SU-DHL-6 (cell line): ENCODE measurements around the gene SOS1.

Experiments
- H2AFZ ChIP-seq: fragments of 200-600 bp; sonication (generic); 2 replicates; pipeline ENCODE4 v1.6.1; 2014; ENCODE audit warnings: low read depth, mild to moderate bottlenecking, moderate library complexity, mixed read lengths, antibody characterized with exemption, low read length; ENCODE audit not compliant: severe bottlenecking
- H3F3A ChIP-seq: fragments of 200-600 bp; shearing (Covaris generic); 2 replicates; pipeline ENCODE4 v1.6.0; 2016; ENCODE audit warnings: antibody characterized with exemption, mild to moderate bottlenecking; ENCODE audit not compliant: insufficient read depth
- H3K27ac ChIP-seq: fragments of 200-600 bp; sonication (generic); 2 replicates; pipeline ENCODE4 v1.5.1; 2016; ENCODE audit warnings: low read depth, mild to moderate bottlenecking, low read length, moderate library complexity, mixed read lengths
- H3K27me3 ChIP-seq: fragments of 200-600 bp; sonication (generic), shearing (Covaris generic); 2 replicates; pipeline ENCODE4 v1.6.0; 2014; ENCODE audit warnings: mild to moderate bottlenecking, low read length
- H3K36me3 ChIP-seq: fragments of 200-600 bp; sonication (generic); 2 replicates; pipeline ENCODE4 v1.6.1; 2014; ENCODE audit warnings: mild to moderate bottlenecking, low read length, mixed read lengths
- H3K4me2 ChIP-seq: fragments of 300-600, 200-600 bp; shearing (Covaris generic), sonication (generic); 2 replicates; pipeline ENCODE4 v1.6.0; 2014; ENCODE audit warnings: low read length, low read depth, mild to moderate bottlenecking; ENCODE audit not compliant: poor library complexity, severe bottlenecking
- H3K4me3 ChIP-seq: fragments of 200-600 bp; sonication (generic); 2 replicates; pipeline ENCODE4 v1.5.1; 2014; ENCODE audit warnings: antibody characterized with exemption, low read length, mild to moderate bottlenecking, mixed read lengths; ENCODE audit not compliant: insufficient read depth, poor library complexity, severe bottlenecking
- H3K79me2 ChIP-seq: fragments of 200-600 bp; sonication (generic); 2 replicates; pipeline ENCODE4 v1.6.1; 2014; ENCODE audit warnings: mild to moderate bottlenecking, low read length, moderate library complexity; ENCODE audit not compliant: insufficient read depth
- H3K9ac ChIP-seq: fragments of 200-600 bp; sonication (generic); 2 replicates; pipeline ENCODE4 v1.7.0; 2014; ENCODE audit warnings: mild to moderate bottlenecking, low read length
- H3K9me2 ChIP-seq: fragments of 200-600 bp; sonication (generic); replicated peaks from 2 replicates; pipeline ENCODE4 v1.6.1; 2014; ENCODE audit warnings: low read length; ENCODE audit not compliant: insufficient read depth
- H3K9me3 ChIP-seq: fragments of 200-600 bp; sonication (generic); 2 replicates; pipeline ENCODE4 v1.6.1; 2014; ENCODE audit warnings: low read length, mixed read lengths; ENCODE audit not compliant: insufficient read depth
- H4K20me1 ChIP-seq: fragments of 200-600 bp; sonication (generic); 2 replicates; pipeline ENCODE4 v1.6.1; 2014; ENCODE audit warnings: low read depth, mild to moderate bottlenecking, antibody characterized with exemption, low read length, moderate library complexity, mixed read lengths
- EZH2phosphoT487 ChIP-seq: fragments of 200-600 bp; sonication (generic), shearing (Covaris generic); conservative IDR thresholded peaks from 2 replicates; pipeline ENCODE4 v1.6.1; 2018; ENCODE audit warnings: mild to moderate bottlenecking, antibody characterized with exemption, low read length, moderate library complexity, mixed read lengths
- TF ChIP-seq, protein P1 (sequence below): fragments of 200-600 bp; sonication (generic); IDR thresholded peaks from one replicate; pipeline ENCODE4 v1.5.1; 2017; ENCODE audit warnings: antibody characterized with exemption, mild to moderate bottlenecking, low read length, moderate library complexity; ENCODE audit not compliant: insufficient read depth, poor library complexity, severe bottlenecking

SOS1 gene

GRCh38 chr2:38981670-38982357 lies 139.0 kb downstream of the SOS1 start:
- Histone ChIP-seq H3K9me2 (no peaks in the 10 kb centered on the region), H3K4me3 (no peak overlapping the region), H3K79me2 (no peaks in the 10 kb centered on the region), H3K9ac (no peak overlapping the region), H3F3A (no peaks in the 10 kb centered on the region), H3K9me3 (no peaks in the 10 kb centered on the region), H3K27me3 (no peaks in the 10 kb centered on the region), H2AFZ (no peak overlapping the region), H3K27ac (no peak overlapping the region), H3K36me3 (peaks cover 8% of the 10 kb centered on the region; the same call in 1 of the 2 replicates), H3K4me2 (no peak overlapping the region), H4K20me1 (no peaks in the 10 kb centered on the region)
- TF ChIP-seq, protein P1, sequence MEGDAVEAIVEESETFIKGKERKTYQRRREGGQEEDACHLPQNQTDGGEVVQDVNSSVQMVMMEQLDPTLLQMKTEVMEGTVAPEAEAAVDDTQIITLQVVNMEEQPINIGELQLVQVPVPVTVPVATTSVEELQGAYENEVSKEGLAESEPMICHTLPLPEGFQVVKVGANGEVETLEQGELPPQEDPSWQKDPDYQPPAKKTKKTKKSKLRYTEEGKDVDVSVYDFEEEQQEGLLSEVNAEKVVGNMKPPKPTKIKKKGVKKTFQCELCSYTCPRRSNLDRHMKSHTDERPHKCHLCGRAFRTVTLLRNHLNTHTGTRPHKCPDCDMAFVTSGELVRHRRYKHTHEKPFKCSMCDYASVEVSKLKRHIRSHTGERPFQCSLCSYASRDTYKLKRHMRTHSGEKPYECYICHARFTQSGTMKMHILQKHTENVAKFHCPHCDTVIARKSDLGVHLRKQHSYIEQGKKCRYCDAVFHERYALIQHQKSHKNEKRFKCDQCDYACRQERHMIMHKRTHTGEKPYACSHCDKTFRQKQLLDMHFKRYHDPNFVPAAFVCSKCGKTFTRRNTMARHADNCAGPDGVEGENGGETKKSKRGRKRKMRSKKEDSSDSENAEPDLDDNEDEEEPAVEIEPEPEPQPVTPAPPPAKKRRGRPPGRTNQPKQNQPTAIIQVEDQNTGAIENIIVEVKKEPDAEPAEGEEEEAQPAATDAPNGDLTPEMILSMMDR = no peak
- no peak for TF ChIP-seq EZH2phosphoT487

- H3K9ac ChIP-seq = no peak overlapping the region
- H4K20me1 ChIP-seq = no peaks in the 10 kb centered on the region
- H3K27me3 ChIP-seq = no peaks in the 10 kb centered on the region
- no peak for TF ChIP-seq EZH2phosphoT487
- TF ChIP-seq, protein P1 = no peak
- H3K4me2 ChIP-seq = no peak overlapping the region
- H3K79me2 ChIP-seq = no peaks in the 10 kb centered on the region
- H2AFZ ChIP-seq = no peak overlapping the region
- no peak overlapping the region for H3K27ac ChIP-seq
- no peaks in the 10 kb centered on the region for H3K9me3 ChIP-seq
- H3K36me3 ChIP-seq = 0 out of 2 replicates have a peak, but pooled peaks cover 7% of the 10 kb centered on the region
- no peaks in the 10 kb centered on the region for H3F3A ChIP-seq
- no peaks in the 10 kb centered on the region for H3K9me2 ChIP-seq
- H3K4me3 ChIP-seq = no peak overlapping the region
These were observed 139.7 kb downstream of the SOS1 start for GRCh38 chr2:38981003-38981669.

- no peaks in the 10 kb centered on the region for H3K79me2 ChIP-seq
- no peaks in the 10 kb centered on the region for H3K27me3 ChIP-seq
- H3K4me3 ChIP-seq = no peak overlapping the region
- H3K36me3 ChIP-seq = no peaks in the 10 kb centered on the region
- H3K9ac ChIP-seq = no peak overlapping the region
- H3F3A ChIP-seq = no peaks in the 10 kb centered on the region
- H3K9me3 ChIP-seq = no peaks in the 10 kb centered on the region
- TF ChIP-seq EZH2phosphoT487 = no peak
- no peak overlapping the region for H3K4me2 ChIP-seq
- H2AFZ ChIP-seq = no peak overlapping the region
- H4K20me1 ChIP-seq = no peaks in the 10 kb centered on the region
- H3K27ac ChIP-seq = no peak overlapping the region
- no peaks in the 10 kb centered on the region for H3K9me2 ChIP-seq
These were observed 141.9 kb downstream of the SOS1 start for GRCh38 chr2:38978908-38979307.
